GM10266 (cell line): ENCODE data around the gene COL23A1.

Experiments
- DNase-seq: peaks from one replicate; pipeline ENCODE4 v3.0.0; 2012; ENCODE audit errors: extremely low spot score
- TF ChIP-seq, protein P1 (sequence below): IDR thresholded peaks from 2 replicates; pipeline ENCODE4 v1.5.1; 2012; ENCODE audit warnings: mild to moderate bottlenecking, low read depth; ENCODE audit not compliant: control insufficient read depth, insufficient read depth; ENCODE audit errors: missing control alignments

The COL23A1 gene

DNA sequence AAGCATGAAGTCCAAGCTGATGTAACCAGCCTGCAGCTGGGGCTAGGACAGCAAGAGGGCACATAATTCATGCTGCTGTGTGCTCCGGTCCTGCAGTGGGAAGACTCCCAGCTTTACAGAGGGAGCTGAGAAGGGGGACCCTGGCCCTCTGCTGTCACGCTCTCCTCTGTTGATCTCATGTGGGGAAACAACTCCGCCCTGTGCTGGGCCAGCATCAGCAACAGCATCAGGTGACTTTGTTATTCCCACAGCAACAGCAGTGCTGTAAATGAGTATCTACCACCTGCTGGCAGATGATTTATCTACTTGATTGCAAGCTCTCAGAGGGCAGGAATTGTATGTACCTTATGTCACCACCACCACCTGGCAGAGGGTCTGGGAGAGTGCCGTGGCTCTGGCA is 176.2 kb downstream of the COL23A1 start:
- TF ChIP-seq, protein P1, sequence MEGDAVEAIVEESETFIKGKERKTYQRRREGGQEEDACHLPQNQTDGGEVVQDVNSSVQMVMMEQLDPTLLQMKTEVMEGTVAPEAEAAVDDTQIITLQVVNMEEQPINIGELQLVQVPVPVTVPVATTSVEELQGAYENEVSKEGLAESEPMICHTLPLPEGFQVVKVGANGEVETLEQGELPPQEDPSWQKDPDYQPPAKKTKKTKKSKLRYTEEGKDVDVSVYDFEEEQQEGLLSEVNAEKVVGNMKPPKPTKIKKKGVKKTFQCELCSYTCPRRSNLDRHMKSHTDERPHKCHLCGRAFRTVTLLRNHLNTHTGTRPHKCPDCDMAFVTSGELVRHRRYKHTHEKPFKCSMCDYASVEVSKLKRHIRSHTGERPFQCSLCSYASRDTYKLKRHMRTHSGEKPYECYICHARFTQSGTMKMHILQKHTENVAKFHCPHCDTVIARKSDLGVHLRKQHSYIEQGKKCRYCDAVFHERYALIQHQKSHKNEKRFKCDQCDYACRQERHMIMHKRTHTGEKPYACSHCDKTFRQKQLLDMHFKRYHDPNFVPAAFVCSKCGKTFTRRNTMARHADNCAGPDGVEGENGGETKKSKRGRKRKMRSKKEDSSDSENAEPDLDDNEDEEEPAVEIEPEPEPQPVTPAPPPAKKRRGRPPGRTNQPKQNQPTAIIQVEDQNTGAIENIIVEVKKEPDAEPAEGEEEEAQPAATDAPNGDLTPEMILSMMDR: no peak

DNA sequence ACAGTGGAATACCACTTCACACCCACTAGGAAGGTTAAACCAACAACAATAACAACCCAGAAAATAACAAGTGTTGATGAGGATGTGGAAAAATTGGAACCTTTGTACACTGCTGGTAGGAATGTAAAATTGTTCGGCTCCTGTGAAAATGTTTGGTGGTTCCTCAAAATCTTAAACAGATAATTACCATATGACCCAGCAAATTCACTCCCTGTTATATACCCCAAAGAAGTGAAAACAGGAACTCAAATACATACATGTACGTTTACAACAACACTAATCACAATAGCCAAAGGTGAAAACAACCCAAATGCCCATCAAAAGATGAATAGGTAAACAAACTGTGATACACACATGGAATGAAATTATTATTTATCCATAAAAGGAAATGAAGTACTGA is 179.1 kb downstream of the COL23A1 start:
- TF ChIP-seq, protein P1: no peak
- DNase-seq: no peak

More for the DNA sequence above, 176.2 kb downstream of the COL23A1 start:
- DNase-seq: no peak

- no peak for DNase-seq
Measured at GRCh38 chr5:178407646-178408045, 182.5 kb downstream of the COL23A1 start.

DNA sequence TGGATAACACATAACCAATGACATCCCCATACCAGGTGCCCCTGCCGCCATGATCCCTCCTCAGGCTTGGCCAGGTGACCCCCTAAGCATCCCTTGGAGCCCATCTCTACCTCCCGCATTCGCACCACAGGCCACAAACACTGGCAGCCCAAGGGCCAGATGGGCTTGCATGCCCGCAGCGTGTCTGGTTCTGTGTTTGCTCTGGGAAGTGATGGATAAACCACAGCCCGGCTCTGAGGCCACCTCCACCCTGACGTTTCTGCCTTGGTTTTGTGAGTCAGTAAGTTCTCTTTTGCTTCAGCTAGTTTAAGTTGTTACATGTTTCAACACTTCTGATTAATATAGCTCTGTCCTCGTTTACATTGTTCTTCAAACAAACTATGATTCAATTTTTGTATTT is 185.2 kb downstream of the COL23A1 start:
- DNase-seq: no peak

More at GRCh38 chr5:178407646-178408045, 182.5 kb downstream of the COL23A1 start:
- TF ChIP-seq, protein P1: no peak

GRCh38 chr5:178403956-178404600 is 186.1 kb downstream of the COL23A1 start:
- no peak for DNase-seq
- TF ChIP-seq, protein P1: no peak

More for the DNA sequence above, 185.2 kb downstream of the COL23A1 start:
- TF ChIP-seq, protein P1: no peak

DNA sequence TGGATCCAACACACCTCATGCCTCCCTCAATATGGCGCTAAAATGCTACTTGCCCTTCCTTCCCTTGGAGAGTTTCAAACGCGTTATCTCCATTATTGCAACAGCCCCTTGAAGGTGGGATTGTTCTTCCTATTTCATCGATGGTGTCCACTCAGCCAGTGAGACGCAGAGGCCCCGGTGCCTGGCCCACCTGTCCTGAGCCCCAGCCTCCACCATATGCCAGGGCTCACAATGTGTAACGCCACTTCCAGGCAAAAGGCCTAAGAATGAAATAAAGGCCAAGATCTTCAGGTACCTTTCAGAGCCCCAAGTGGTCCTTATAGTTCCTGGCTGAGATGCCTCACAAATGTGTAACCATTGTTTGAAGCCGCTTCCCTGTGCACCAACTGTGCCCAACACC is 186.8 kb downstream of the COL23A1 start:
- TF ChIP-seq, protein P1: no peak
- no peak for DNase-seq

GRCh38 chr5:178399701-178400095 is 190.5 kb downstream of the COL23A1 start:
- TF ChIP-seq, protein P1: no peak
- no peak for DNase-seq
